K562 (cell line): ENCODE results near the gene OPRL1. TPM values are rescaled to one million over a fixed set of nuclear protein-coding genes. Genes with fewer than 3 reads are reported as not detected.

ENCODE experiments used
- BMI1 ChIP-seq: fragments of 150-350 bp; IDR thresholded peaks from 2 replicates; pipeline ENCODE4 v1.6.1; 2014; ENCODE audit warnings: low read length
- HDAC2 ChIP-seq: fragments of 450-650 bp; IDR thresholded peaks from 2 replicates; pipeline ENCODE4 v1.6.1; 2016; ENCODE audit warnings: mild to moderate bottlenecking
- KAT8 ChIP-seq: fragments of 450-650 bp; IDR thresholded peaks from 2 replicates; pipeline ENCODE4 v1.6.1; 2016; ENCODE audit warnings: low read depth, mild to moderate bottlenecking
- NCOA6 ChIP-seq: fragments of 450-650 bp; IDR thresholded peaks from 2 replicates; pipeline ENCODE4 v1.6.1; 2017; ENCODE audit warnings: mild to moderate bottlenecking
- RCOR1 ChIP-seq, 2 experiments: IDR thresholded peaks; 2 replicates each; pipeline ENCODE4 v1.6.1; 2012; ENCODE audit warnings: low read depth in 2 of 2, low read length in 2 of 2, borderline replicate concordance in 1 of 2, improper control_type of control experiment in 1 of 2
- RUNX1 ChIP-seq: sonication (generic); IDR thresholded peaks from 2 replicates; pipeline ENCODE4 v1.6.1; 2016; ENCODE audit warnings: antibody characterized with exemption, low read depth
- ZNF217 ChIP-seq: sonication (generic); formaldehyde crosslinking; IDR thresholded peaks from 2 replicates; pipeline ENCODE4 v1.8.0; 2022; ENCODE audit warnings: mild to moderate bottlenecking, missing genetic modification reagents
- ZNF282 ChIP-seq: sonication (generic); formaldehyde crosslinking; IDR thresholded peaks from 2 replicates; pipeline ENCODE4 v1.8.1; 2023; ENCODE audit warnings: missing genetic modification reagents
- ZNF507 ChIP-seq: conservative IDR thresholded peaks from 2 replicates; pipeline ENCODE4 v1.6.1; 2017; ENCODE audit warnings: missing genetic modification characterization, missing compliant biosample characterization
- polyA plus RNA-seq, 8 experiments: library from polyadenylated mRNA; depleted of rRNA in 4 of 8; stranded (reverse) in 5 of 8; unstranded in 3 of 8; fragments of >200 nt; fragmentation: Nextera tagmentation in 2 of 8; fragmentation: Illumina TruSeq in 1 of 8; extraction: Ambion mirVana in 2 of 8; extraction: Trizol in 1 of 8; gene quantifications; 2 replicates each; pipeline versions ENCODE4 v1.2.1 to v1.2.3, GENCODE V29; 2011 to 2014; ENCODE audit warnings: inconsistent platforms in 1 of 8, missing spikeins in 1 of 8
- total RNA-seq, 7 experiments: library from RNA; depleted of rRNA in 6 of 7; stranded (reverse); fragments of >200 nt in 6 of 7; fragmentation: Illumina TruSeq in 2 of 7; extraction: Trizol in 2 of 7; gene quantifications; 2 replicates each; pipeline versions ENCODE4 v1.2.1 to v1.2.3, GENCODE V29; 2011 to 2021; ENCODE audit warnings: low replicate concordance in 1 of 7
- TF ChIP-seq, protein P1 (sequence below): sonication (generic); formaldehyde crosslinking; IDR thresholded peaks from 2 replicates; pipeline ENCODE4 v1.4.0; 2020; ENCODE audit warnings: mild to moderate bottlenecking, missing genetic modification reagents
- TF ChIP-seq, protein P2 (sequence below): fragments of 450-650 bp; IDR thresholded peaks from 2 replicates; pipeline ENCODE4 v1.6.1; 2016; ENCODE audit warnings: low read depth, mild to moderate bottlenecking, moderate library complexity
- TF ChIP-seq, protein P3 (sequence below): sonication (generic); formaldehyde crosslinking; IDR thresholded peaks from 2 replicates; pipeline ENCODE4 v1.8.1; 2023; ENCODE audit warnings: mild to moderate bottlenecking, missing genetic modification reagents

OPRL1 gene
- total and polyA plus RNA-seq, 9 of the 15 experiments (the other 6 are each of a cell fraction or from before 2014, with no cell fraction given), result 0.06 to 0.33 (median 0.11) TPM; not detected in 2

DNA sequence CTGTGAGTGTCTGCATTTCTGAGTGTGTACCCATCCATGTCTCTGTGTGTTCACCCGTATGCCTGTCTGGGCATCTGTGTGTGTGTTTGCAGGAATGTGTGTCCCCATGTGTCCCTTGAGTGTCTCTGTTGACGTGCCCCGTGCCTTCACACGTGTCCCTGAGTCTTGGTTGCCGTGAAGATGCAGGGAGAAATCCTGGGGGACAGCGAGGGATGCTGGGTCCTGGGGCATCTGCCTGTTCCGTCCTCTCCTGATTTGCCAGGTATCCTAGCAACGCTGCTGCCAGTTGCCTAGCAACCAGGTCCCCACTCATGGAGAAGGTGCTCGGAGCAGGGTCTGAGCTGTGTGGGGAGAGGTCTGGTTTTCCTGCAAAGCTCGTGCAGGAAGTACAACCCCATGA, 10.3 kb downstream of the OPRL1 start (continued):
- TF ChIP-seq, protein P1, sequence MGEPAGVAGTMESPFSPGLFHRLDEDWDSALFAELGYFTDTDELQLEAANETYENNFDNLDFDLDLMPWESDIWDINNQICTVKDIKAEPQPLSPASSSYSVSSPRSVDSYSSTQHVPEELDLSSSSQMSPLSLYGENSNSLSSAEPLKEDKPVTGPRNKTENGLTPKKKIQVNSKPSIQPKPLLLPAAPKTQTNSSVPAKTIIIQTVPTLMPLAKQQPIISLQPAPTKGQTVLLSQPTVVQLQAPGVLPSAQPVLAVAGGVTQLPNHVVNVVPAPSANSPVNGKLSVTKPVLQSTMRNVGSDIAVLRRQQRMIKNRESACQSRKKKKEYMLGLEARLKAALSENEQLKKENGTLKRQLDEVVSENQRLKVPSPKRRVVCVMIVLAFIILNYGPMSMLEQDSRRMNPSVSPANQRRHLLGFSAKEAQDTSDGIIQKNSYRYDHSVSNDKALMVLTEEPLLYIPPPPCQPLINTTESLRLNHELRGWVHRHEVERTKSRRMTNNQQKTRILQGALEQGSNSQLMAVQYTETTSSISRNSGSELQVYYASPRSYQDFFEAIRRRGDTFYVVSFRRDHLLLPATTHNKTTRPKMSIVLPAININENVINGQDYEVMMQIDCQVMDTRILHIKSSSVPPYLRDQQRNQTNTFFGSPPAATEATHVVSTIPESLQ, result no peak
- TF ChIP-seq, protein P2, sequence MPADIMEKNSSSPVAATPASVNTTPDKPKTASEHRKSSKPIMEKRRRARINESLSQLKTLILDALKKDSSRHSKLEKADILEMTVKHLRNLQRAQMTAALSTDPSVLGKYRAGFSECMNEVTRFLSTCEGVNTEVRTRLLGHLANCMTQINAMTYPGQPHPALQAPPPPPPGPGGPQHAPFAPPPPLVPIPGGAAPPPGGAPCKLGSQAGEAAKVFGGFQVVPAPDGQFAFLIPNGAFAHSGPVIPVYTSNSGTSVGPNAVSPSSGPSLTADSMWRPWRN, result no peak
- TF ChIP-seq RUNX1 (no peak), ZNF217 (CRISPR knock-in tag) (no peak), BMI1 (peak; percentile 65; the same call in 1 of the 2 replicates), HDAC2 (0 out of 2 replicates have a peak, but pooled peaks have one; percentile 44), ZNF282 (CRISPR knock-in tag) (no peak), ZNF507 (tag) (no peak), KAT8 (no peak), RCOR1 (IDR thresholded peaks at IDR 0.05; ENCODE audit: borderline replicate concordance in 1 of 2, low read depth in 2 of 2, low read length in 2 of 2) (peak in 1 of 2 experiments; percentile 87; a peak in 2 of 4 replicates), NCOA6 (no peak)
- TF ChIP-seq, protein P3, sequence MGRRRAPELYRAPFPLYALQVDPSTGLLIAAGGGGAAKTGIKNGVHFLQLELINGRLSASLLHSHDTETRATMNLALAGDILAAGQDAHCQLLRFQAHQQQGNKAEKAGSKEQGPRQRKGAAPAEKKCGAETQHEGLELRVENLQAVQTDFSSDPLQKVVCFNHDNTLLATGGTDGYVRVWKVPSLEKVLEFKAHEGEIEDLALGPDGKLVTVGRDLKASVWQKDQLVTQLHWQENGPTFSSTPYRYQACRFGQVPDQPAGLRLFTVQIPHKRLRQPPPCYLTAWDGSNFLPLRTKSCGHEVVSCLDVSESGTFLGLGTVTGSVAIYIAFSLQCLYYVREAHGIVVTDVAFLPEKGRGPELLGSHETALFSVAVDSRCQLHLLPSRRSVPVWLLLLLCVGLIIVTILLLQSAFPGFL (CRISPR knock-in tag), result no peak
